H9 (cell line): ENCODE results near the gene TBXAS1. TPM values are rescaled to one million over a fixed set of nuclear protein-coding genes. Genes with fewer than 3 reads are reported as not detected.

ENCODE experiments used
- DNase-seq: peaks from one replicate; pipeline ENCODE4 v3.0.0-alpha.2; 2017
- H2AFZ ChIP-seq: one replicate; pipeline ENCODE4 v1.6.1; 2013; ENCODE audit warnings: mild to moderate bottlenecking, low read length, control low read depth, moderate library complexity
- H2AK5ac ChIP-seq: 2 replicates; pipeline ENCODE4 v1.6.1; 2013; ENCODE audit warnings: low read length, control low read depth, mixed read lengths; ENCODE audit not compliant: insufficient read length
- H2BK120ac ChIP-seq: one replicate; pipeline ENCODE4 v1.6.1; 2013; ENCODE audit warnings: low read depth, mild to moderate bottlenecking, low read length, control low read depth, inconsistent platforms; ENCODE audit not compliant: poor library complexity, severe bottlenecking
- H2BK12ac ChIP-seq: 2 replicates; pipeline ENCODE4 v1.6.1; 2013; ENCODE audit warnings: low read length, control low read depth, mixed read lengths, low read depth; ENCODE audit not compliant: insufficient read length
- H2BK15ac ChIP-seq: 2 replicates; pipeline ENCODE4 v1.6.1; 2013; ENCODE audit warnings: low read depth, low read length, control low read depth
- H2BK20ac ChIP-seq: one replicate; pipeline ENCODE4 v1.6.1; 2013; ENCODE audit warnings: low read depth, mild to moderate bottlenecking, low read length, control low read depth, inconsistent platforms; ENCODE audit not compliant: poor library complexity, severe bottlenecking
- H2BK5ac ChIP-seq: 2 replicates; pipeline ENCODE4 v1.6.1; 2013; ENCODE audit warnings: low read length, control low read depth, mixed read lengths; ENCODE audit not compliant: insufficient read length
- H3K14ac ChIP-seq: 2 replicates; pipeline ENCODE4 v1.6.1; 2013; ENCODE audit warnings: low read length, control low read depth; ENCODE audit not compliant: insufficient read depth
- H3K18ac ChIP-seq: 2 replicates; pipeline ENCODE4 v1.6.1; 2013; ENCODE audit warnings: low read depth, mild to moderate bottlenecking, mixed read lengths, low read length, control low read depth; ENCODE audit not compliant: insufficient read length
- H3K23ac ChIP-seq: 2 replicates; pipeline ENCODE4 v1.6.1; 2013; ENCODE audit warnings: low read length, control low read depth, mixed read lengths, low read depth; ENCODE audit not compliant: insufficient read length
- H3K23me2 ChIP-seq: 2 replicates; pipeline ENCODE4 v1.6.1; 2013; ENCODE audit warnings: low read depth, mild to moderate bottlenecking, mixed read lengths, low read length, control low read depth; ENCODE audit not compliant: insufficient read length, poor library complexity, severe bottlenecking
- H3K27ac ChIP-seq: 2 replicates; pipeline ENCODE4 v1.5.1; 2013; ENCODE audit warnings: low read length, control low read depth, mixed read lengths, low read depth; ENCODE audit not compliant: insufficient read length
- H3K27me3 ChIP-seq: 2 replicates; pipeline ENCODE4 v1.6.1; 2013; ENCODE audit warnings: low read length, control low read depth, inconsistent platforms; ENCODE audit not compliant: insufficient read depth
- H3K4ac ChIP-seq: 2 replicates; pipeline ENCODE4 v1.6.1; 2013; ENCODE audit warnings: low read depth, mild to moderate bottlenecking, control low read depth, inconsistent platforms, low read length, moderate library complexity
- H3K4me1 ChIP-seq: 2 replicates; pipeline ENCODE4 v1.6.1; 2013; ENCODE audit warnings: low read length, control low read depth, inconsistent platforms; ENCODE audit not compliant: insufficient read depth
- H3K4me2 ChIP-seq: 2 replicates; pipeline ENCODE4 v1.6.1; 2013; ENCODE audit warnings: low read length, control low read depth, mixed read lengths; ENCODE audit not compliant: insufficient read length, insufficient read depth
- H3K56ac ChIP-seq: 2 replicates; pipeline ENCODE4 v1.6.1; 2013; ENCODE audit warnings: low read depth, mild to moderate bottlenecking, mixed read lengths, low read length, control low read depth; ENCODE audit not compliant: insufficient read length
- H3K79me1 ChIP-seq: 2 replicates; pipeline ENCODE4 v1.6.1; 2013; ENCODE audit warnings: low read depth, mild to moderate bottlenecking, moderate library complexity, low read length, control low read depth, inconsistent platforms; ENCODE audit not compliant: insufficient read depth, poor library complexity, severe bottlenecking
- H3K79me2 ChIP-seq: 2 replicates; pipeline ENCODE4 v1.6.1; 2013; ENCODE audit warnings: low read length, control low read depth, inconsistent platforms; ENCODE audit not compliant: insufficient read depth
- H3K9ac ChIP-seq: 2 replicates; pipeline ENCODE4 v1.6.1; 2013; ENCODE audit warnings: low read length, control low read depth, mixed read lengths; ENCODE audit not compliant: insufficient read length; ENCODE audit errors: extremely low read depth
- H3K9me3 ChIP-seq: one replicate; pipeline ENCODE4 v1.6.1; 2013; ENCODE audit warnings: low read depth, low read length, inconsistent platforms; ENCODE audit not compliant: control insufficient read depth
- H3T11ph ChIP-seq: one replicate; pipeline ENCODE4 v1.6.1; 2013; ENCODE audit warnings: mild to moderate bottlenecking, low read length, control low read depth, inconsistent platforms
- H4K20me1 ChIP-seq: one replicate; pipeline ENCODE4 v1.6.1; 2013; ENCODE audit not compliant: control insufficient read depth, insufficient read length, insufficient read depth
- H4K5ac ChIP-seq: 2 replicates; pipeline ENCODE4 v1.6.1; 2013; ENCODE audit warnings: low read depth, mild to moderate bottlenecking, mixed read lengths, low read length, control low read depth; ENCODE audit not compliant: insufficient read length
- H4K8ac ChIP-seq: replicated peaks from 2 replicates; pipeline ENCODE4 v1.6.1; 2013; ENCODE audit warnings: low read length, control low read depth, mixed read lengths, low read depth; ENCODE audit not compliant: insufficient read length
- H4K91ac ChIP-seq: 2 replicates; pipeline ENCODE4 v1.6.1; 2013; ENCODE audit warnings: low read depth, mild to moderate bottlenecking, moderate library complexity, mixed read lengths, low read length, control low read depth; ENCODE audit not compliant: insufficient read length
- H3K27ac Mint-ChIP-seq, 3 experiments: 2 replicates in 2 of 3; 3 replicates in 1 of 3; pipeline ENCODE4 v1.8.0; 2020 to 2021; ENCODE audit warnings: mixed read lengths in 3 of 3, mild to moderate bottlenecking in 1 of 3, moderate library complexity in 1 of 3
- H3K27me3 Mint-ChIP-seq: 2 replicates; pipeline ENCODE4 v1.8.0; 2021; ENCODE audit warnings: low read depth, mild to moderate bottlenecking, moderate library complexity, mixed read lengths
- H3K36me3 Mint-ChIP-seq, 3 experiments: 2 replicates in 2 of 3; 3 replicates in 1 of 3; pipeline ENCODE4 v1.8.0; 2020 to 2021; ENCODE audit warnings: low read depth in 3 of 3, mixed read lengths in 3 of 3; ENCODE audit not compliant: insufficient read depth in 1 of 3
- H3K4me1 Mint-ChIP-seq, 2 experiments: 2 replicates each; pipeline ENCODE4 v1.8.0; 2020; ENCODE audit warnings: mixed read lengths in 2 of 2
- H3K4me3 Mint-ChIP-seq, 2 experiments: 2 replicates in 1 of 2; 3 replicates in 1 of 2; pipeline ENCODE4 v1.8.0; 2020 to 2021; ENCODE audit warnings: mild to moderate bottlenecking in 2 of 2, mixed read lengths in 2 of 2, moderate library complexity in 1 of 2
- H3K9me3 Mint-ChIP-seq, 2 experiments: 2 replicates in 1 of 2; 3 replicates in 1 of 2; pipeline ENCODE4 v1.8.0; 2020; ENCODE audit warnings: mild to moderate bottlenecking in 2 of 2, mixed read lengths in 2 of 2, moderate library complexity in 1 of 2
- WGBS: extraction: QIAGEN DNeasy Blood & Tissue Kit; methylation state at CpG from one replicate; pipeline ENCODE4 v1.1.7; 2013; ENCODE audit warnings: missing lambda C conversion rate, low lambda C conversion rate, mixed read lengths; ENCODE audit not compliant: insufficient read length; ENCODE audit errors: extremely low coverage; 5-methylcytosine and 5-hydroxymethylcytosine counted together
- total RNA-seq: library from RNA; stranded (reverse); gene quantifications from 2 replicates; pipeline ENCODE4 v1.2.1, GENCODE V29; 2021
- TF ChIP-seq, protein P1 (sequence below): fragments of 200-600 bp; sonication (generic); conservative IDR thresholded peaks from 3 replicates; pipeline ENCODE4 v1.8.0; 2021; ENCODE audit warnings: antibody characterized with exemption, mild to moderate bottlenecking

TBXAS1 gene
- total RNA-seq, 1 experiment from 2014 or later: 0.39 TPM

DNA sequence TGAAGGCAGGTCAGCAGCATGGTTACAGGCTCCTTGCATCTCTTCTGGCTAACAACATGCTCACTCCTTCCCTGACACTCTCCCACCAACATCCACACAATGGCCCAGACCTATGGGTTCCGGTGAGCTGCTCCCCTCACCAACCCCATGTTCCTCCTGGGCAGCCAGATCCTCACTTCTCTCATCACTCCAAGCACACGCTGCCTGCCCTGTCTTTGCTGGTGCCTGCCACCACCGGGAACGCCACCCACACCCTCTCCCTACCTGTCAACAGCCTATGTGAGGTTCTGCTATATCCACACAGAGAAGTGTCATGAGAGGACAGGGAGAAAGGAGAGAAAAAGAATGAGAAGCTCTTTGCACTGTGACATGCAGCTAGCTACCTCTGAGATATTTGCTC, 219.1 kb downstream of the TBXAS1 start:
- H3K36me3 Mint-ChIP-seq: peaks cover 0 to 8% (median 0%) of the 10 kb centered on the region in 3 experiments; a peak in 3 of 7 replicates
- TF ChIP-seq, protein P1, sequence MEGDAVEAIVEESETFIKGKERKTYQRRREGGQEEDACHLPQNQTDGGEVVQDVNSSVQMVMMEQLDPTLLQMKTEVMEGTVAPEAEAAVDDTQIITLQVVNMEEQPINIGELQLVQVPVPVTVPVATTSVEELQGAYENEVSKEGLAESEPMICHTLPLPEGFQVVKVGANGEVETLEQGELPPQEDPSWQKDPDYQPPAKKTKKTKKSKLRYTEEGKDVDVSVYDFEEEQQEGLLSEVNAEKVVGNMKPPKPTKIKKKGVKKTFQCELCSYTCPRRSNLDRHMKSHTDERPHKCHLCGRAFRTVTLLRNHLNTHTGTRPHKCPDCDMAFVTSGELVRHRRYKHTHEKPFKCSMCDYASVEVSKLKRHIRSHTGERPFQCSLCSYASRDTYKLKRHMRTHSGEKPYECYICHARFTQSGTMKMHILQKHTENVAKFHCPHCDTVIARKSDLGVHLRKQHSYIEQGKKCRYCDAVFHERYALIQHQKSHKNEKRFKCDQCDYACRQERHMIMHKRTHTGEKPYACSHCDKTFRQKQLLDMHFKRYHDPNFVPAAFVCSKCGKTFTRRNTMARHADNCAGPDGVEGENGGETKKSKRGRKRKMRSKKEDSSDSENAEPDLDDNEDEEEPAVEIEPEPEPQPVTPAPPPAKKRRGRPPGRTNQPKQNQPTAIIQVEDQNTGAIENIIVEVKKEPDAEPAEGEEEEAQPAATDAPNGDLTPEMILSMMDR: no peak
- Histone ChIP-seq H2AK5ac (no peak overlapping the region), H3K27me3 (no peaks in the 10 kb centered on the region), H3K9me3 (no peaks in the 10 kb centered on the region), H3K9ac (no peak overlapping the region), H3K18ac (no peak overlapping the region), H3K14ac (no peak overlapping the region; the same call in 1 of the 2 replicates), H3K56ac (no peak overlapping the region), H3K4ac (no peak overlapping the region), H3T11ph (no peak overlapping the region), H3K23ac (no peak overlapping the region), H3K4me2 (no peak overlapping the region), H2BK15ac (no peak overlapping the region), H3K27ac (no peak overlapping the region), H3K23me2 (no peaks in the 10 kb centered on the region), H2AFZ (no peak overlapping the region), H2BK12ac (no peak overlapping the region), H3K79me2 (no peaks in the 10 kb centered on the region), H4K8ac (no peak overlapping the region), H4K91ac (no peak overlapping the region), H2BK20ac (no peak overlapping the region), H3K4me1 (no peaks in the 10 kb centered on the region), H3K79me1 (no peaks in the 10 kb centered on the region), H2BK120ac (no peak overlapping the region), H4K20me1 (no peaks in the 10 kb centered on the region), H2BK5ac (no peak overlapping the region), H4K5ac (no peak overlapping the region)
- H3K9me3 Mint-ChIP-seq: no peaks in the 10 kb centered on the region
- H3K4me1 Mint-ChIP-seq: no peaks in the 10 kb centered on the region
- no peak for DNase-seq
- WGBS: no CpG with 5 or more reads among the region's 4 CpGs
- H3K27me3 Mint-ChIP-seq: no peaks in the 10 kb centered on the region
- no peak overlapping the region for H3K27ac Mint-ChIP-seq
- no peak overlapping the region for H3K4me3 Mint-ChIP-seq
